ENCODE data around the gene ADAMTS12.

GRCh38 chr5:33579152-33579551 is 312.6 kb downstream of the ADAMTS12 start:
- no peak for TF ChIP-seq EZH2 (IDR thresholded peaks at IDR 0.05; ENCODE audit: borderline replicate concordance, control insufficient read depth, low read depth, low read length)
- TF ChIP-seq ZSCAN29 (IDR thresholded peaks at IDR 0.05) = no peak
- TF ChIP-seq TCF7 (IDR thresholded peaks at IDR 0.05; ENCODE audit: borderline replicate concordance) = no peak
- no peak for TF ChIP-seq CTCF (IDR thresholded peaks at IDR 0.05 in 2 of 3, conservative IDR thresholded peaks at IDR 0.05 in 1 of 3; ENCODE audit: control insufficient read depth in 2 of 3, extremely low read depth in 1 of 3, insufficient read depth in 1 of 3, low read depth in 3 of 3, low read length in 3 of 3)
- TF ChIP-seq POLR2AphosphoS5 (IDR thresholded peaks at IDR 0.05; ENCODE audit: low read length) = no peak
- TF ChIP-seq STAT3 (IDR thresholded peaks at IDR 0.05; ENCODE audit: low read depth, low read length) = no peak
